Measurements from ENCODE around the gene SYT13. TPM values are rescaled to one million over a fixed set of nuclear protein-coding genes. Genes with fewer than 3 reads are reported as not detected.
A peak's percentile ranks its signal among the peaks of the same experiment; 100 is the strongest.

Gene SYT13
- total RNA-seq, 4 donors from 2014 or later, result 0.21 to 0.44 TPM; not detected in 2

GRCh38 chr11:45333001-45333971 lies 47.1 kb upstream of the SYT13 start:
- Histone ChIP-seq H3K27me3 (peaks cover 0 to 5% of the 10 kb centered on the region in 2 donors), H3K27ac (peak overlapping the region in 1 of 4 donors; percentile 13), H3K4me3 (no peak overlapping the region), H3K9me3 (no peaks in the 10 kb centered on the region), H3K4me1 (peaks cover 0 to 9% (median 0%) of the 10 kb centered on the region in 4 donors), H3K36me3 (no peaks in the 10 kb centered on the region)
- no peak for DNase-seq (ENCODE audit: low spot score in 2 of 2)
- 35 to 37% methylated on average over 19 of the region's 19 CpGs for WGBS, 2 donors
- TF ChIP-seq CTCF (IDR thresholded peaks at IDR 0.05) (no peak), EP300 (IDR thresholded peaks at IDR 0.05) (peak in 1 of 2 donors; percentile 11), POLR2A (IDR thresholded peaks at IDR 0.05) (no peak)

GRCh38 chr11:45332276-45332934 lies 46.3 kb upstream of the SYT13 start:
- Histone ChIP-seq H3K9me3 (peaks cover 0 to 2% (median 0%) of the 10 kb centered on the region in 4 donors), H3K27me3 (peaks cover 0 to 7% of the 10 kb centered on the region in 2 donors), H3K27ac (peak overlapping the region in 1 of 4 donors; percentile 13), H3K36me3 (no peaks in the 10 kb centered on the region), H3K4me1 (peaks cover 0 to 9% (median 0%) of the 10 kb centered on the region in 4 donors), H3K4me3 (no peak overlapping the region)
- peak; percentile 29 to 89 (median 85) for TF ChIP-seq CTCF (IDR thresholded peaks at IDR 0.05)
- no peak for TF ChIP-seq EP300 (IDR thresholded peaks at IDR 0.05)
- DNase-seq (ENCODE audit: low spot score in 2 of 2), result peak in 1 of 2 donors; percentile 27
- WGBS, 2 donors, result 9 to 11% methylated on average over 13 of the region's 13 CpGs

- no peak for TF ChIP-seq CTCF (IDR thresholded peaks at IDR 0.05)
- no peak for TF ChIP-seq EP300 (IDR thresholded peaks at IDR 0.05)
- no peak for TF ChIP-seq POLR2A (IDR thresholded peaks at IDR 0.05)
- Histone ChIP-seq H3K36me3 (no peaks in the 10 kb centered on the region), H3K4me3 (no peak overlapping the region), H3K9me3 (peaks cover 0 to 8% (median 0%) of the 10 kb centered on the region in 4 donors), H3K4me1 (peaks cover 0 to 9% (median 0%) of the 10 kb centered on the region in 4 donors), H3K27ac (no peak overlapping the region), H3K27me3 (peaks cover 0 to 7% of the 10 kb centered on the region in 2 donors)
- DNase-seq (ENCODE audit: low spot score in 2 of 2), result no peak
- WGBS, 2 donors, result 45 to 59% methylated on average over 4 of the region's 4 CpGs
Observed at GRCh38 chr11:45331839-45332238, 45.7 kb upstream of the SYT13 start.

GRCh38 chr11:45328726-45329125 lies 42.6 kb upstream of the SYT13 start:
- H3K9me3 ChIP-seq, result peaks cover 0 to 9% (median 0%) of the 10 kb centered on the region in 4 donors
- no peak for DNase-seq (ENCODE audit: low spot score in 2 of 2)

More at GRCh38 chr11:45328726-45329125, 42.6 kb upstream of the SYT13 start:
- H3K27ac ChIP-seq, result no peak overlapping the region
- H3K4me1 ChIP-seq, result peaks cover 0 to 9% (median 0%) of the 10 kb centered on the region in 4 donors
- no peaks in the 10 kb centered on the region for H3K36me3 ChIP-seq
- no peak for TF ChIP-seq CTCF (IDR thresholded peaks at IDR 0.05)
- no peak for TF ChIP-seq EP300 (IDR thresholded peaks at IDR 0.05)
- TF ChIP-seq POLR2A (IDR thresholded peaks at IDR 0.05), result no peak
- no peak overlapping the region for H3K4me3 ChIP-seq
- 80 to 82% methylated on average over 3 of the region's 3 CpGs for WGBS, 2 donors
- H3K27me3 ChIP-seq, result peaks cover 0 to 15% of the 10 kb centered on the region in 2 donors

Data from tibial nerve (tissue), 4 donors.